SIG-M5 treated with dmso at 0.1 percent for 504 hours (cell line): ENCODE data around the gene PPP2R3C.
"Not testable (repeated sequence)": the region's sequence is repeated elsewhere in the genome, so short reads cannot be mapped to it uniquely, and the experiment has no call there.

Experiments used
- DNase-seq: peaks from one replicate; lab custom pipeline; 2025; ENCODE audit not compliant: unreplicated experiment; lab: John Stamatoyannopoulos, UW

PPP2R3C gene

DNA sequence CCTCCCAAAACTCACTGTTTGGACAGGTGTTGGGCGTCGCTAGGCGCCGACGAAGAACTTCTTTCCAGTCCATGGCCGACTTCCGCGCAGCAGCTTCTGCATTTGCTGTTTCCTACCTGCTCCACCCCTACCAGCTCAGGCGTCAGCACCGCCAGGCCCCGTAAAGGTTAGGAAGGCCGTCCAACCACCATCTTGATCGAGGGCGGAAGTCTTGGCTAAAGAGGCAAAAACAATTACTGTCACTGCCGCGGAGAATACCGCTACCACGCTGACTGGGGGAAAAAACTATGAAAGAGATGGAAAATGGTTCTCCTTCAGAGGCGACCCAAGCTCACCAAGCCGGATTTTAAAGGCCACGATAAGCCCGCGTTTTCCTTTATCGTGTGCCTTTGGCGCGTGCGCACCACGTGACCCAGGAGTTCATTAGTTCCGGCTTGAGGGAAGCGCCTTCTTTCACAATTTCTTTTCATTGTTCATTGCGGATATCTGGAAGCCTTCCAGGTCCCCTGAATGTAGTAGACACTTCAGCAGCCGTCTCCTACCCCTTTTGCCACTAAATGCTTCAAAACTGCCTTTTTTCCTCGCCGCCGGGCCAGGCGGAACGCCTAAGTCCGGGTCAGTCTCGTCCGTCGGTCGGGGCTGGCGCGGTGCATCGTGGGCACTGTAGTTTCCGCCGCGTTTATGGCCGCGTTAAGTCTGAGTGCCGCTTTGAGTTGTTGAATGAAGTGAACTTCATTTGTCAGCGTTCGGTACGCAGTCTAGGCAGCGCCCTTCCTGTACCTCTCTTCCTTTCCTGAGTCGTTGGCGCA, at the start of gene PPP2R3C, which contains the start of gene PRORP:
Gene PPP2R3C, minus strand, starts transcription at position 104 of the 809 bp plus-strand sequence. Its CDS starts 31 bp downstream, at position 73.
Gene PRORP, plus strand, starts transcription at position 666 of the 809 bp plus-strand sequence. CDS start 694 bp downstream, outside the sequence.
- peak; percentile 97 for DNase-seq

DNA sequence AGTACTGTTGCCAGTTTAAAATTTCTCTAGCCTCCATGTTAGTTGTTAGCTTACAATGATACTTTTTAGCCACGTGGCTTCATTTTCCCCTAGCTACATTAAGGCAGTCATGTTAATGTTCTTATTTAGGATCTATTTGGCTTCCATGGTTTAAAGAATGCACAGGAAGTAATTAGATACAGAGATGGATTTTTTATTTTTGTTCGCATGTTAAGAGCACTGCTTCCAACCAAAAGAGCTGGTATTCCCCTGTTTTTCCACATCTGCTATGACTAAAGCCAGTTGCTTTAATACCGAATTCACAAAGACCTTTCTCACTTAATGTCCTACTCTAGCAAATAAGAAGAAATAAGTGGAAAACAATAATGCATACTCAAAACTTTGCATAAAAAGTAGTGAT, 45.7 kb upstream of the PPP2R3C start:
- no peak for DNase-seq

DNA sequence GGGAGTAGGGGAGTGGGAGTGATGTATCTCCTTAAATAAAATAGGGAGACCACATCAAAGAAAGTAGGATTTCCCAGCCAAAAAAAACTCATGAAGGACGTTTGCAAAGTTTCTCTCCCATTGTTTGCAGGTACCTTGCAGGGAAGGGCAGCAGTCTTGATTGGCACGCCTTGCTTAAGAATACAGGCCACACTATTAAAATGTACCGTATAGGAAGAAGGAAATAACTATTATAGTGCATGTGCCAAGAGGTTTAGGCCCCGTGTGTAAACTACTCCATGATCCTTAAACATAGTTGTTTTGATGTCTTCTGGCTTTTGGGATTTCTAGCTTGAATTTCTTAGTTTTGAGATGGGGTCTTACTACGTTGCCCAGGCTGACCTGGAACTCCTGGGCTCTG, 43.1 kb upstream of the PPP2R3C start:
- DNase-seq: no peak

DNA sequence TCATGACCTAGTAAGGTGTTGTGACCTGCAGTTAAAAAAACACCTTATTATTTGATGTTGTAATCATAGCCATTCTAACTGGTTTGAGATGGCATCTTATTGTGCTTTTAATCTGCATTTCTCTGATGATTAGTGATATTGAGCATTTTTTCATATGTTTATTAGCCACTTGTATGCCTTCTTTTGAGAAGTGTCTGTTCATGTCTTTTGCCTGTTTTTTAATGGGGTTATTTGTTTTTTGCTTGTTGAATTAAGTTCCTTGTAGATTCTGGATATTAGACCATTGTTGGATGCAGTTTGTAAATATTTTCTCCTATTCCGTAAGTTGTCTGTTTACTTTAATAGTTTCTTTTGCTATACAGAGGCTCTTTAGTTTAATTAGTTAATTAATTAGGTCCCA, 41.6 kb upstream of the PPP2R3C start:
- no peak for DNase-seq

DNA sequence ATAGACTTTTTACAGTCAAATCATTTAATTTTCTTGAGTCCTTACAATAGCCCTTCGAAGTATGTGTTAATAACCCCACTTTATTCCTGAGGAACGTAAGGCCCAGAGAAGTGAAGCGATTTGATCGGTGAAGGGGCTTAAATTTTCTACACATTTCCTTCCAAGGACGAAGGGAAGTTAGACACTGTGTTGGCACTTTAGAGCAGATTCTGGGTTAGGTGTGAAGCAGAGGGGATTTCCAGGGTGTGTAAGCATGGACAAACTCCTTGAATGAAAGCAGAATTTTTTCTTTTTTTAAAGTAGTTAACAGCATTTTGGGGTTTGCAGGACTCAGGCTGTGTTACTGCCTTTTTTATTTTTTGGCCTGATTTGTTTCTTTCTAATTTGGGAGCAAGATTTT, 39.4 kb upstream of the PPP2R3C start:
- DNase-seq: no peak

DNA sequence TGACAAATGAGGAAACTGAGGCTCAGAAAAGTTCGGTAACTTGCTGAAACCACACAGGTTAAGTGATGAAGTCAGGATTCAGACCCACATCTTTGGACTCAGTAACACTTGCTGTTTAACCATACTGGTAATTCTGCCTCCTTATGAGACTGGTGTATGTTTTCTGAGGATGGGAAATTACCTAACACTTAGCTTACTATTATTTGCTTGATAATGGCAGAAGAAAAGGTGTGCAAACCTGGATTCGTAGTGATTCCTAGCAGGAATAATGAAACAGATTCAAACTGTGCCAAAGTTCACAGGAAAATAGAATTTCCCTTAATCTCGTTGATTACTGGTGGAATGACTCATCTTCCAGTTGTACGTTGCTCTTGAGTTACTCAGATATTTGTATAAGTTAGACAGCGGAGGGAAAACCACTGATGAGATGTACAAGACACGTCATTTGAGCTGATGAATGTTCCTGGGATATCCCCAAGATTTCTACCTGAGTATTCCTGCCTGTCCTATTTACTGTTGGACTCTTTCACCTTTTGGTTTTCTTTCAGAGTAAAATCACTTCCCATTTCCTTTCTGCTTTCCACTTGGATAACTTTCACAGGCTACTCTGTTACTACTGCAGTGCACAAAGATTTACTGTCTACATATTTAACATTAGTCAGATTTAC, 38.1 kb upstream of the PPP2R3C start:
- DNase-seq: no peak

DNA sequence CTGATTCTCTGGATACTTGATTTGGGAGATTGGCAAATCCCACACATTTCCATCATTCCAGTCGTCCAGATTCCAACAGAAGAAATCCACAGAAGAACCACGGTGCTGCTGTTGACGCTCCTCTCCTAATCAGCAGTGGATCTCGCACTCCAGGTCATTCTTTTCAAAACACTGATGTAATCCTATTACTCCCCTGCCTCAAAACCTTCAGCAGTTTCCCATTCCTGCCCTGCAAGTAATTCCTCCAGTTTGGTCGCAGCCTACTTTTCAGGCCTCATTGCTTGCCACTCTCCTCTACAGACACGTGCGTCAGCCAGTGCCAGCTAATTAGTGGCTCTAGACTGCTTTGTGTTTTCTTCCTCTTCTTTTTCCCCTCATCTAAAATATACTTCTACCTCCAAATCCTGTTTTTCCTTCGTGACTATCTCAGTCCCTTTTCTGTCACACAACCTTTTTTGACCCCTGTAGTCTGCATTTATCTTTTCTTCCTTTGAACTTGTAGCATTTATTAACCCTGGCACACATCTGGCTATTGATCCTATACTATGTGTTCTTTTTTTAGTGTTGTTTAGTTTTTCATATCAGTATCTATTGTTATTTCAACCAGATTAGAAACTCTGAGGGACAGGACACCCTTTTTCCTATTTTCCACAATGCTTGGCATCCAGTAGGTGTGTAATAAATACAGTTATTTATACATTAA, 37.3 kb upstream of the PPP2R3C start:
- no peak for DNase-seq

DNA sequence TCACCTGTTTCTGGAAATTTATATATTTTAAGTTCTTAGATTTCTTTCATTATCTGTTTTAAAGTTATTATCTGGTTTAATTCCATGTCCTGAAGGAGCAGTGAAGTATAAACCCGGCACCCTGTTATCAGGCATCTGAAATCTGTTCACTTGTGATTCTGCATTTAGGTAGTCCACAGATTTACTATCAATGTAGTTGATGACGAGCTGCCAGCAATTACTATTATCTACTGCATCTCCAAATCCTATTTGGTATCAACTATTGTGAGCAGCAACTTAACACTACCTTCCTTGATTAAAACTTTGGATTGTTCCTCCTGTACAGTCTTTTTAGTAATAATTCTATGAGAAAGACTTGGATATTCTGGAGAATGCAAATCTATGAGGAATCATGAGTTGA, 36.7 kb upstream of the PPP2R3C start:
- DNase-seq: no peak

DNA sequence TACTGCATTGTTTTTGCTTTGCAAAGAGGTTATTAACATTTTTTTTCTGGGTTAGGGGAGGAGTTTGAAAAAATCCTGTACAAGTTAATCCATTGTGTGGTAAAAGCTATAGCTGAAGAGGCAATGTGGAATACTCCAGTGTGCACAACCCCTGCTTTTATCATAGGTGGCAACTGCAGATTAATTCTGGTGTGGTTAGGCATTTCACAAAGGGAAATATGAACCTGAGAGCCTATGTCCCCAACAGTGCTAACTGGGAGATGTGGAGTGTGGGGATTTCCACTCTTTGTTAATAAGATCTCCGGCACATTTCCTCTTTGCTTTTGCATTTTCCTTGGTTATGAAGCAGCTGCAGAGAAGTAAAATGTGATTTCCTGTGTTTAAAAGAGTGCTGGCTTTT, 34.2 kb upstream of the PPP2R3C start:
- DNase-seq: no peak

DNA sequence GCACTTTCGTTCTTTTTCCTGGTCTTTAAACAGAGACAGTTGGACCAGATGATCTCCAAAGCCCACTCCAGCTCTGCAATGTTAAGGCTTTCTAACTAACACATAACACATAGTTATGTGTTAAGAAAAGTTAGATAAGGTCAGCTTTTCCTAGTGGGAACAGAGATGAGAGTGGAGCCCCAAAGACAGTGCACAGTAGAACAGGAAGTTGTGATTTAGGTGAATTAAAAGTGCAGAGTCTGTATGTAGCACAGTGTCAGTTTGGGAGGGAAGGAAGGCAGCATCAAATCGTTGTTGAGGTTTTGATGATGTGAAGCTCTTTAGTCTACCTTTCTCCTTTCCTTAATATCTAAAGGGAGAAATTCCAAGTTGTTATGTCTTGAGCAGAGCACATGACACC, 32.2 kb upstream of the PPP2R3C start:
- no peak for DNase-seq

DNA sequence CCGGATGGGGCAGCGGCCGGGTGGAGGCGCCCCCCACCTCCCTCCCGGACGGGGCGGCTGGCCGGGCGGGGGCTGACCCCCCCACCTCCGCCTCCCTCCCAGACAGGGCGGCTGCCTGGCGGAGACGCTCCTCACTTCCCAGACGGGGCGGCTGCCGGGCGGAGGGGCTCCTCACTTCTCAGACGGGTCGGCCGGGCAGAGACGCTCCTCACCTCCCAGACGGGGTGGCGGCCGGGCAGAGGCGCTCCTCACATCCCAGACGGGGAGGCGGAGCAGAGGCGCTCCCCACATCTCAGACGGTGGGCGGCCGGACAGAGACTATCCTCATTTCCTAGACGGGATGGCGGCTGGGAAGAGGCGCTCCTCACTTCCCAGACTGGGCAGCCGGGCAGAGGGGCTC, 30.7 kb upstream of the PPP2R3C start:
- DNase-seq: not testable (repeated sequence)

DNA sequence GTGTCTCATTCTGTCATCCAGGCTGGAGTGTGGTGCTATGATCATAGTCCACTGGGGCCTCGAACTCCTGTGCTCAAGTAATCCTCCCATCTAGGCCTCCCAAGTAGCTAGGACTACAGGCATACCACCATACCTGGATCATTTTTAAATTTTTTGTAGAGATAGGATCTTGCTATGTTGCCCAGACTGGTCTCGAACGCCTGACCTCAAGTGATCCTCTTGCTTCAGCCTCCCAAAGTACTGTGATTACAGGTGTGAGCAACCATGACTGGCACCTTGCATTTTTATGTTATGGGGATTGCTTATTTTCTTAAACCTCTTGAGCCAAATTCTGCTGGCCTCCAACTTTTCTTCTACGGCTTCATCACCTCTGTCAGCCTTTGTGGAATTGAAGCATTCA, 27.4 kb upstream of the PPP2R3C start:
- no peak for DNase-seq

DNA sequence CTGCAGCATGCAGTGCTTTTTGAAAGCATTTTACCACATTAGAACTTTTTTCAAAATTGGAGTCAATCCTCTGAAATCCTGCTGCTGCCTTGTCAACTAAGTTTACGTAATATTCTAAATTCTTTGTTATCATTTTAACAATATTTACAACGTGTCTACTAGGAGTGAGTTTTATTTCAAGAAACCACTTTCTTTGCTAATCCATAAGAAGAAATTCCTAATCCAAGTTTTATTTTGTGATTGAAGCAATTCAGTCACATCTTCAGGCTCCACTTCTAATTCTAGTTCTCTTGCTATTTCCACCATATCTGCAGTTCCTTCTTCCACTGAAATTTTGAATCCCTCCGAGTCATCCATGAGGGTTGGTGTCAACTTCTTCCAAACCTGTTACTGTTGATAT, 25.9 kb upstream of the PPP2R3C start:
- DNase-seq: no peak

DNA sequence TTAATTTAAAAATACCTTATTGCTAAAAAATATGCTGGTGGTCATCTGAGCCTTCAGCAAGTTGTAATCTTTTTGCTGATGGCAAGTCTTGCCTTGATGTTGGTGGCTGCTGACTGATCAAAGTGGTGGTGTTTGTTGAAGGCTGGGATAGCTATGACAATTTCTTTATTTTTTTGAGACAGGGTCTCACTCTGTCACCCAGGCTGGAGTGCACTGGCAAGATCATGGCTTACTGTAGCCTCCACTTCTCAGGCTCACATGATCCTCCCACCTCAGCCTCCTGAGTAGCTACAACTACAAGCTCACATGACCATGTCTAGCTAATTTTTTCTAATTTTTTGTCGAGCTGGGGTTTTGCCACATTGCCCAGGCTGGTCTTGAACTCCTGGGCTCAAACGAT, 25.4 kb upstream of the PPP2R3C start:
- DNase-seq: no peak

DNA sequence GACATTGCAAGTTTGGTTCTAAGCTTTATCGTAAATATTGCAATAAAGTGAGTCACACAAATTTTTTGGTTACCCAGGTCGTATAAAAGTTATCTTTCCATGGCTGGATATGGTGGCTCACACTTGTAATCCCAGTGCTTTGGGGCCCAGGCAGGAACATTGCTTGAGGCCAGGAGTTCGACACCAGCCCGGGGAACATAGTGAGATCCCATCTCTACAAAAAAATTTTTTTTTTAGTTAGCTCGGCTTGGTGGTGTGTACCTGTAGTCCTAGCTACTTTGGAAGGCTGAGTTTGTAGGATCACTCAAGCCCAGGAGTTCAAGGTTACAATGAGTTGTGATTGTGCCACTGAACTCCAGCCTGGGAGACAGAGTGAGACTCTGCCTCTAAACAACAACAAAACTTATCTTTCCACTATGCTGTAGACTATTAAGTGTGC, 24.9 kb upstream of the PPP2R3C start:
- DNase-seq: no peak

DNA sequence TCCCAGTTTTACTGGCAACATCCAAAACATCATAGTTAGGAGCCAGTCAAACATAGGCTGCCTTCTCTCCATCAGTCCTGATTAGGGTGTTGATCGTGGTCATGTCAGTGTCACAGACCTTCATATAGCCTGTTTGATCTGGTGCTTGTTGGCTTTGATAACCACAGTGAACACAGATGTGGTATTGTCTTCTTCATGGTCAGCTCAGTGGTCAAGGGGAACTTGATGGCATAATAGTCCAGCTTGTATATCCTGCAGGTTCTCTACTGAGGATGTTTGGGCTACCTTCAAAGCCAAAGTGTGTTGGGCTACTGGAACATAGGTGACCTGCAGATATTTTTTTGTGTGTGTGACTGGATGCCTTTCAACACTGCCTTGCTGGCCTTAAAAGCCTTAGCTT, 22.2 kb upstream of the PPP2R3C start:
- DNase-seq: no peak

DNA sequence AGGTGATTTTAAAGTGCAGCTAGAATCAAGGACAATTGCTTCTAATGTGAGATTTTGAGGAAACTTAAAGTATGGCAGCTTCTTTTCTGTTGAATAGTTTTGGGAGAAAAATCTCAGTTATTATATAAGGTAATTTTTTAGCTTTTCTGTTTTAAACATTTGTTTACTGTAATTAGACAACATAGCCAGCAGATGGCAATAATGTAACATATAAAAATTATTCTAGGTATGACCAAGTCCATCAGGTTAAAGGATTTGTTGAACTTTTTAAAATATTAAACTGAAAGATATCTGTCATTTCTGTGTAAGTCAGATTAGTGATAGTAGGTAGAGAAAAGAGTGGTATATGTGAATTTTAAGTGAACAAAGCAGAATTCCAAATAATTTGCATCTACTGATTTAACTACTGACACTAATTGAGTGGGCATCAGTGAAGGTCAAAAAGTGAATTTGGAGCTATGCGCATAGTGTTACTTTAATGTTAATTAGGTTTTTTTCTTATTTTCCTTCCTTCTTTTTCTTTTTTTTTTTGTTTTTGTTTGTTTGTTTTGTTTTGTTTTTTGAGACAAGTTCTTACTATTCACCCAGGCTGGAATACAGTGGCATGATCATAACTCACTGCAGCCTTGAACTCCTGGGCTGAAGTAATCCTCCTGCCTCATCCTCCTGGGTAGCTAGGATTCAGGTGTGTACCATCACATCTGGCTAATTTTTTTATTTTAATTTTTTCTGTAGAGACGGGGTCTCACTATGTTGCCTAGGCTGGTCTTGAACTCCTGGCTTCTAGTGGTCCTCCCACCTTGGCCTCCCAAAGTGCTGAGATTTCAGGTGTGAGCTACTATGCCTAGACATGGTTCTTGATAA, 19.2 kb upstream of the PPP2R3C start:
- peak; percentile 33 for DNase-seq

DNA sequence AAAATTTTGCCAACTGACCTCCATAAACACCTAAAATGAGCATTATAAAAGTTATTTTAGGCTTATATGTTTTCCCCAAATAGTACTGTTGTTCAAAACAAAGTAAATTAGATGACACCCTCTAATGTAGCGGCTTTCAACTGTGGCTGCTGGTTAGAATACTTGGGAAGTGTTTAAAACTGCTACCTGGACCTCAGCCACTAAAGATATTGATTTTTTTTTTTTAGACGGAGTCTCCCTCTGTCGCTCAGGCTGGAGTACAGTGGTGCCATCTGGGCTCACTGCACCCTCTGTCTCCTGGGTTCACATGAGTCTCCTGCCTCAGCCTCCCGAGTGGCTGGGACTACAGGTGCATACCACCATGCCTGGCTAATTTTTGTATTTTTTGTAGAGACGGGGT, 16.8 kb upstream of the PPP2R3C start:
- no peak for DNase-seq

DNA sequence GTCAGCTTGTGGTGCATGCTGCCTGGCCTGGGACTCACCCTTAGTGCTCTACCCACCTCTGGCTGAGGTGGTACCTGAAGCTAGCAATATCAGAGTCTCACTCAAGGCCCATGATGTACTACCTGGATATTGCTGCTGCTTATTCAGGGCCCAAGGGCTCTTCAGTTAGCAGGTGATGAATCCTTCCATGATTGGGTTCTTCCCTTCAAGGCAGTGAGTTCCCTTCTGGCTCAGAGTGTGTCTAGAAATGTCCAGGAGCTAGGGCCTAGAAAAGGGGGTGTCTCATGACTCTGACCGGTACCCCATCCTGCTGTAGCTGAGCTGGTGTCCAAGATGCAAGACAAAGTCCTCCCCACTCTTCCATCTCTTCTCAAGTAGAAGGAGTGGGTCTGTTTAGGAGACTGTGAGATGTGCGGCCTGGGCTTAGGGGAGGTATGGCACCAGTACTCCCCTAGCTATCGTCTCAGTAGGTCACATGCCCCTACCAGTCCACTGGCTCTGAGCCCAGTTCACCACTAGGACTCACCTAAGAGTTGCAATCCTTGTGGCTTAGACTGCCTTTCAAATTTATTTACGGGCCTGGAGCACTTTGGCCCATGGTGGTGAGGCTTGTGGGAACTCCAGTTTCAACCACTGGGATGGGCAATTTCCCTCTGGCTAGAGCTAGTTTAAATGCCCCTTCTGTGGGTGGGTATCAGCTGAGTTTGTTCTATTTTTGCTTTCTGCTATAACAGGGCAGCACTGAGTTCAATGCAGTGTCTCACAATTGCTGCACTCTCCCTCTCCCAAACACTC, 12.7 kb upstream of the PPP2R3C start:
- DNase-seq: no peak
